NOMO-1 treated with dmso at 0.1 percent for 144 hours (cell line): Measurements from ENCODE around the gene CA10.

Experiments
- DNase-seq: peaks from one replicate; lab custom pipeline; 2025; ENCODE audit not compliant: unreplicated experiment; lab: John Stamatoyannopoulos, UW

The CA10 gene

GRCh38 chr17:51733166-51733565 lies 425.3 kb downstream of the CA10 start:
- no peak for DNase-seq

- no peak for DNase-seq
These were observed 426.4 kb downstream of the CA10 start for GRCh38 chr17:51731941-51732722.

- no peak for DNase-seq
These were observed 428.0 kb downstream of the CA10 start for GRCh38 chr17:51730303-51731050.

- no peak for DNase-seq
These were observed 433.3 kb downstream of the CA10 start for GRCh38 chr17:51725185-51725584.

- no peak for DNase-seq
These were observed 434.4 kb downstream of the CA10 start for GRCh38 chr17:51724043-51724580.

GRCh38 chr17:51722994-51723393 lies 435.5 kb downstream of the CA10 start:
- DNase-seq = no peak

- no peak for DNase-seq
These were observed 436.8 kb downstream of the CA10 start for GRCh38 chr17:51721730-51722129.

- no peak for DNase-seq
These were observed 438.1 kb downstream of the CA10 start for GRCh38 chr17:51720439-51720838.

- no peak for DNase-seq
These were observed 439.5 kb downstream of the CA10 start for GRCh38 chr17:51718983-51719382.

GRCh38 chr17:51711581-51711980 lies 446.9 kb downstream of the CA10 start:
- DNase-seq = no peak

GRCh38 chr17:51710634-51710979 lies 447.9 kb downstream of the CA10 start:
- no peak for DNase-seq

- no peak for DNase-seq
These were observed 448.6 kb downstream of the CA10 start for GRCh38 chr17:51709694-51710633.

- DNase-seq = no peak
These were observed 451.3 kb downstream of the CA10 start for GRCh38 chr17:51707216-51707615.

GRCh38 chr17:51706093-51706492 lies 452.4 kb downstream of the CA10 start:
- no peak for DNase-seq

- DNase-seq = no peak
These were observed 454.9 kb downstream of the CA10 start for GRCh38 chr17:51703361-51704341.

- no peak for DNase-seq
These were observed 455.6 kb downstream of the CA10 start for GRCh38 chr17:51702963-51703360.

- DNase-seq = no peak
These were observed 457.0 kb downstream of the CA10 start for GRCh38 chr17:51701501-51701900.

- no peak for DNase-seq
These were observed 458.3 kb downstream of the CA10 start for GRCh38 chr17:51700011-51700760.

- no peak for DNase-seq
These were observed 459.2 kb downstream of the CA10 start for GRCh38 chr17:51699303-51699702.
